ENCODE data around the gene EVPLL.
"Not testable (repeated sequence)": the region's sequence is repeated elsewhere in the genome, so short reads cannot be mapped to it uniquely, and the experiment has no call there.

The EVPLL gene

DNA sequence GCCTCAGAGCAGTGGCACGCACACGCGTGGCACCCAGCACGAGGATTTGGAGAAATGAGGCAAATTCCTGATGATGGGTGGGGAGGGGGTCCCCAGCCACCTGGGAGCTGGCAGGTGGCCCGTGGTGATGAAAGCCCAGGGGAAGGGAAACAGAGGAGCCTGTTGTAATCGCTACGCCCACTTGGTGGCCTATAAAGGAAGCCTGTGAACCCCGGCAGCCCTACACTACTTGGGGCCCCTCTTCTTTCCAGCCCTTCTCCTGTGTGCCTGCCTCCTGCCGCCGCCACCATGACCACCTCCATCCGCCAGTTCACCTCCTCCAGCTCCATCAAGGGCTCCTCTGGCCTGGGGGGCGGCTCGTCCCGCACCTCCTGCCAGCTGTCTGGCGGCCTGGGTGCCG is 49.1 kb downstream of the EVPLL start:
- not testable (repeated sequence) for H3K9ac ChIP-seq (ENCODE audit: low read depth, low read length); H3K27ac ChIP-seq (ENCODE audit: low read depth, low read length); H3K4me3 ChIP-seq (ENCODE audit: low read length); H3K9me3 ChIP-seq (ENCODE audit: insufficient read depth, low read depth, low read length); H3K4me1 ChIP-seq (ENCODE audit: insufficient read depth, low read length); H3K36me3 ChIP-seq (ENCODE audit: insufficient read depth, low read length); H3K27me3 ChIP-seq (ENCODE audit: insufficient read depth, low read length)
- no CpG with 5 or more reads among the region's 16 CpGs for WGBS

GRCh38 chr17:18432206-18432605 is 54.6 kb downstream of the EVPLL start:
- not testable (repeated sequence) for H3K9ac ChIP-seq (ENCODE audit: low read depth, low read length); H3K27ac ChIP-seq (ENCODE audit: low read depth, low read length); H3K36me3 ChIP-seq (ENCODE audit: insufficient read depth, low read length); H3K9me3 ChIP-seq (ENCODE audit: insufficient read depth, low read depth, low read length); H3K4me1 ChIP-seq (ENCODE audit: insufficient read depth, low read length); H3K4me3 ChIP-seq (ENCODE audit: low read length); H3K27me3 ChIP-seq (ENCODE audit: insufficient read depth, low read length)
- no CpG with 5 or more reads among the region's 9 CpGs for WGBS
